ENCODE measurements around the gene GSTM3.
"Not testable (repeated sequence)": the region's sequence is repeated elsewhere in the genome, so short reads cannot be mapped to it uniquely, and the experiment has no call there.

Gene GSTM3

GRCh38 chr1:109728870-109729269 lies 12.0 kb downstream of the GSTM3 start:
- FAIRE-seq: no peak
- DNase-seq (ENCODE audit: low spot score): no peak

DNA sequence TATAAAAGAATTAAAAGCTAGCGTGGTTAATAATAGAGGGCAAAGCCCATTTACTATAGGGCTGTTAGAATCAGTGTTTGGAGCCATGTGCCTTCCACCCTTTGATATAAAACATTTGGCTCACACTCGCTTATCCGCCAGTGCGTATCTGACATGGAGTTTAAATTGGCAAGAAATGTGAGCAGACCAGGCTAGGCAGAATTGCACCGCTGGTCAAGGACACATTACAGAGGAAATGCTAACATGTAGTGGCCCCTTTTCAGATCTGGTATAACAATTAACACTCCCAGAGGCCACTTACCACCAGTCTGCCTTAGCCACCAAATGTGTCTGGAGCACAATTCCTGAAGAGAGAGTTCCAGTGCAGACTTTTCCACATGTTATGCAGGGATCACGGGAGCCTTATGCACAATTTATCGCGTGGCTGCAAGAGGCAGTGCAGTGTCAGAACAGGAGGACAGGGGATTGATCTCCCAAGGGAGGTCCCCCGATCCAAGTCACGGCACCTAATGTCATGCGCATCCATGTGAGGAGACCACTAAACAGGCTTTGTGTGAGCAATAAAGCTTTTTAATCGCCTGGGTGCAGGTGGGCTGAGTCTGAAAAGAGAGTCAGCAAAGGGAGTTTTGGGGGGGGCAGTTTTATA lies 14.0 kb downstream of the GSTM3 start:
- FAIRE-seq (no peak), DNase-seq (ENCODE audit: low spot score) (no peak)

- FAIRE-seq (no peak), DNase-seq (ENCODE audit: low spot score) (no peak)
Measured at GRCh38 chr1:109726007-109726406, 14.8 kb downstream of the GSTM3 start.

GRCh38 chr1:109725510-109725909 lies 15.3 kb downstream of the GSTM3 start:
- DNase-seq (ENCODE audit: low spot score): no peak
- no peak for FAIRE-seq

DNA sequence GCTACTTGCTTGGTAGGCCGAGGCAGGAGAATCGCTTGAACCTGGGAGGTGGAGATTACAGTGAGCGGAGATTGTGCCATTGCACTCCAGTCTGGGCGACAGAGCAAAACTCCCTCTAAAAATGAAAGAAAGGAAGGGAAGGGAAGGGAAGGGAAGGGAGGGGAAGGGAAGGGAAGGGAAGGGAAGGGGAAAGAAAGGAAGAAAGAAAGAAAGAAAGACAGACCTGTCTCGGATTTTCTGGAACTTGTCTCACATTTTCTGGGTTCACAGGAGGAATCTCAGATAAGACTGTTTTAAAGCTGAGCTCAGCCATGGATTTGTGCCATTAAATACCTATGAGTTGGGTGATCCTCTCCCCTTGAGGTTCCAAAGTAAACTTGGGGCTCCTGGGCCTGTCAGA lies 15.9 kb downstream of the GSTM3 start:
- DNase-seq (ENCODE audit: low spot score) (no peak), FAIRE-seq (no peak)

GRCh38 chr1:109722908-109723691 lies 17.7 kb downstream of the GSTM3 start:
- FAIRE-seq: no peak
- DNase-seq (ENCODE audit: low spot score): no peak

GRCh38 chr1:109721971-109722370 lies 18.9 kb downstream of the GSTM3 start:
- DNase-seq (ENCODE audit: low spot score) (no peak), FAIRE-seq (no peak)

GRCh38 chr1:109721042-109721441 lies 19.8 kb downstream of the GSTM3 start:
- DNase-seq (ENCODE audit: low spot score) (no peak), FAIRE-seq (no peak)

GRCh38 chr1:109719337-109719837 lies 21.5 kb downstream of the GSTM3 start:
- FAIRE-seq (no peak), DNase-seq (ENCODE audit: low spot score) (no peak)

- no peak for FAIRE-seq
- DNase-seq (ENCODE audit: low spot score): peak; percentile 37
Measured at GRCh38 chr1:109718495-109718894, 22.3 kb downstream of the GSTM3 start.

GRCh38 chr1:109717729-109718128 lies 23.1 kb downstream of the GSTM3 start:
- DNase-seq (ENCODE audit: low spot score) (no peak), FAIRE-seq (no peak)

- FAIRE-seq: no peak
- DNase-seq (ENCODE audit: low spot score): no peak
Measured at GRCh38 chr1:109716570-109717090, 24.2 kb downstream of the GSTM3 start.

DNA sequence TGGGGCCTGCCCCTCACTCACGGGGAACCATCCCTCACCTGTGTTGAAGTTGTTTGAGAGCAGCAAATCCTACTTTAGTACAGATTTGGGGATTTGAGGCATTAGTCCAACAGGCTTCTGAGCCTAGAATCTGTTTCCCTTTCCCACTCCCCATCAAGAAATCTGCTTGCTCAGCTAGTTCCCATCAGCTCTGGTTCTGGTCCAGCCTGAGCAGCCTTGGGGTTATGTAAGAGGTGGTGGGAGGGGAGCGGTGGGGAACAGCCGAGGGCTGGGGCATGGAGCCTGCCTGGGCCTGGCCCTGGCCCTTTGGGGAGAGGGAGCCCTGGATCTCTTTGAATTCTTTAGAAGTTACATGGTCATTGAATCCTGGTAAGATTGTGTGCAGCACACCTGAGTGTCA lies 24.7 kb downstream of the GSTM3 start:
- no peak for FAIRE-seq

GRCh38 chr1:109714661-109715372 lies 26.0 kb downstream of the GSTM3 start:
- DNase-seq (ENCODE audit: low spot score): no peak
- FAIRE-seq: no peak

More for the DNA sequence above, 24.7 kb downstream of the GSTM3 start:
- DNase-seq (ENCODE audit: low spot score): no peak

- no peak for FAIRE-seq
- DNase-seq (ENCODE audit: low spot score): no peak
Measured at GRCh38 chr1:109713636-109714035, 27.2 kb downstream of the GSTM3 start.

GRCh38 chr1:109712321-109712864 lies 28.4 kb downstream of the GSTM3 start:
- DNase-seq (ENCODE audit: low spot score): no peak

GRCh38 chr1:109711593-109712320 lies 29.1 kb downstream of the GSTM3 start, which contains the start of gene GSTM5:
Gene GSTM5, plus strand, starts transcription at chr1:109712251. Its CDS starts 62 bp downstream, at chr1:109712313.
- not testable (repeated sequence) for DNase-seq (ENCODE audit: low spot score); FAIRE-seq

More at GRCh38 chr1:109712321-109712864, 28.4 kb downstream of the GSTM3 start:
- no peak for FAIRE-seq

- FAIRE-seq; DNase-seq (ENCODE audit: low spot score): not testable (repeated sequence)
Measured at GRCh38 chr1:109709822-109710221, 31.0 kb downstream of the GSTM3 start.

DNA sequence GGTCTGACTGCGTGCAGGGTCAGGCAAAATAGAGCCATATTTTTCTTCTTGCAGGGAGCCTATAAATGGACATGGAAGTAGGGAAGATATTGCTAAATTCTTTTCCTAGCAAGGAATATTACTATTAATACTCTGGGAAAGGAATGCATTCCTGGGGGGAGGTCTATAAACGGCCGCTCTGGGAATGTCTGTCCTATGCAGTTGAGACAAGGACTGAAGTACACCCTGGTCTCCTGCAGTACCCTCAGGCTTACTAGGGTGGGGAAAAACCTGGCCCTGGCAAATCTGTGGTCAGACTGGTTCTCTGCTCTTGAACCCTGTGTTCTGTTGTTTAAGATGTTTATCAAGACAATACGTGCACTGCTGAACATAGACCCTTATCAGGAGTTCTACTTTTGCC lies 31.9 kb downstream of the GSTM3 start:
- DNase-seq (ENCODE audit: low spot score); FAIRE-seq: not testable (repeated sequence)

DNA sequence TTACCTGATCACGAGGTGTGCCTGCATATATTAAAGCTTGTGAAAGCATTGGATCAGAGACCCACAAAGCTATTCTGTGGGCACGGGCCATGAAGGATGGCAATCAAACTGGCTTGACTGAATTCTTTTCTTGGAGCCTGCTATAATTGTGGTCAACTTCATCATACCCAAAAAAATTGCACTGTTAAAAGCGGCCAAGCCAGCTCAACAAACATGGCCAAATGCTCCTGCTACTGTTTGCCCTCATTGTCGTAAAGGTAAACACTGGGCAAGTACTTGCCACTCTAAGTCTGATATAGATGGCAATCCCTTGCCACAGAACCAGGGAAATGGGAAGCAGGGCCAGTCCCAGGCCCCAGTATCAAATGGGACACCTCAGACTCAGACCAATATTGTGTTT lies 35.4 kb downstream of the GSTM3 start:
- DNase-seq (ENCODE audit: low spot score): no peak
- no peak for FAIRE-seq

DNA sequence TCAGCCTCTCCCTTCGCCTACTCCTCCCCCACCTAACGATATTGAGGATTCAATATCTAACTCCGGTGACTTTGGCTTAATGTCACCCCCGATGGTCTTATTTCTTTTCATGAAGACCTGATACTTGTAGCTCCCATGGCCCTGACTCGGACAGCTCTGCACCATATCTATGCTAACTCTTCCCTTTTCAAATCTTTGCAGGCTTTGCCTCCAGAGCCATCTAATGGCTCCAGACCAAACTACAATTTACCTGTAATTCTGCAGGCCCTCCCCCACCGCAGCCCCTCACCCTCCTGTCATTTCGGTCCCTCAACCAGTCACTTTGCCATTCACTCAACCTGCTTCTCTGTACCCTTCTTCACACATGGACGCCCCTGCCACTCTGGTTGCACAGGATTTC lies 36.7 kb downstream of the GSTM3 start:
- FAIRE-seq (no peak), DNase-seq (ENCODE audit: low spot score) (no peak)

Measured in urothelium cell line (cell line).